HG02588 (cell line): ENCODE results near the gene PARD3B.

ENCODE experiments used
- ATAC-seq: cut with Tn5 transposase; IDR thresholded peaks from one replicate; pipeline ENCODE4 v1.9.1; 2021; ENCODE audit warnings: mild to moderate bottlenecking, moderate library complexity; ENCODE audit not compliant: unreplicated experiment

Gene PARD3B

GRCh38 chr2:204933735-204934374, 388.6 kb downstream of the PARD3B start:
- ATAC-seq = no peak

- no peak for ATAC-seq
Measured at GRCh38 chr2:204944927-204945326, 399.7 kb downstream of the PARD3B start.

GRCh38 chr2:204945376-204945775, 400.1 kb downstream of the PARD3B start:
- ATAC-seq = no peak

- ATAC-seq = no peak
Measured at GRCh38 chr2:204946892-204947291, 401.6 kb downstream of the PARD3B start.

- ATAC-seq = no peak
Measured at GRCh38 chr2:204947405-204947804, 402.1 kb downstream of the PARD3B start.

- no peak for ATAC-seq
Measured at GRCh38 chr2:204948024-204948763, 402.9 kb downstream of the PARD3B start.

- no peak for ATAC-seq
Measured at GRCh38 chr2:204948822-204949221, 403.5 kb downstream of the PARD3B start.

GRCh38 chr2:204950695-204951346, 405.5 kb downstream of the PARD3B start:
- no peak for ATAC-seq

- no peak for ATAC-seq
Measured at GRCh38 chr2:204958371-204958770, 413.1 kb downstream of the PARD3B start.

GRCh38 chr2:204964414-204964813, 419.1 kb downstream of the PARD3B start:
- ATAC-seq = no peak

GRCh38 chr2:204966245-204966644, 421.0 kb downstream of the PARD3B start:
- no peak for ATAC-seq

GRCh38 chr2:204967199-204967960, 422.1 kb downstream of the PARD3B start:
- no peak for ATAC-seq

GRCh38 chr2:204971206-204971907, 426.1 kb downstream of the PARD3B start:
- no peak for ATAC-seq

GRCh38 chr2:204972161-204972560, 426.9 kb downstream of the PARD3B start:
- ATAC-seq = no peak

- no peak for ATAC-seq
Measured at GRCh38 chr2:204972606-204973336, 427.5 kb downstream of the PARD3B start.

- ATAC-seq = no peak
Measured at GRCh38 chr2:204973616-204974015, 428.3 kb downstream of the PARD3B start.

- ATAC-seq = no peak
Measured at GRCh38 chr2:204974487-204974886, 429.2 kb downstream of the PARD3B start.

GRCh38 chr2:204977914-204978313, 432.6 kb downstream of the PARD3B start:
- no peak for ATAC-seq

GRCh38 chr2:204982303-204982702, 437.0 kb downstream of the PARD3B start:
- no peak for ATAC-seq

- no peak for ATAC-seq
Measured at GRCh38 chr2:204984518-204984917, 439.2 kb downstream of the PARD3B start.
